GM13976 (cell line): ENCODE data around the gene PDZRN3.

Experiments
- DNase-seq: peaks from one replicate; pipeline ENCODE4 v3.0.0; 2012; ENCODE audit warnings: low spot score
- CTCF ChIP-seq: IDR thresholded peaks from 2 replicates; pipeline ENCODE4 v1.5.1; 2012; ENCODE audit warnings: borderline replicate concordance, mild to moderate bottlenecking; ENCODE audit not compliant: insufficient read depth; ENCODE audit errors: extremely low read depth, missing control alignments, control extremely low read depth
- in situ Hi-C: fragments of 300-500 bp; cut with MboI; formaldehyde crosslinking; loops from one replicate; pipeline ENCODE4 v1.12.0; 2022; ENCODE audit warnings: low sequenced_read_pairs, mixed read lengths, inconsistent platforms; ENCODE audit not compliant: unreplicated experiment

The PDZRN3 gene

GRCh38 chr3:73394240-73394639, 230.5 kb downstream of the PDZRN3 start:
- in situ Hi-C loops = no loop called here
- DNase-seq = no peak

GRCh38 chr3:73393005-73393404, 231.7 kb downstream of the PDZRN3 start:
- in situ Hi-C loops = no loop called here
- no peak for TF ChIP-seq CTCF
- no peak for DNase-seq

More at GRCh38 chr3:73394240-73394639, 230.5 kb downstream of the PDZRN3 start:
- no peak for TF ChIP-seq CTCF

- DNase-seq = no peak
- in situ Hi-C loops = no loop called here
- no peak for TF ChIP-seq CTCF
Measured at GRCh38 chr3:73391984-73392383, 232.8 kb downstream of the PDZRN3 start.

GRCh38 chr3:73389928-73390327, 234.8 kb downstream of the PDZRN3 start:
- TF ChIP-seq CTCF = no peak
- in situ Hi-C loops = no loop called here
- DNase-seq = no peak

- no peak for DNase-seq
- TF ChIP-seq CTCF = no peak
- in situ Hi-C loops = no loop called here
Measured at GRCh38 chr3:73389117-73389813, 235.5 kb downstream of the PDZRN3 start.

GRCh38 chr3:73385568-73385967, 239.2 kb downstream of the PDZRN3 start:
- peak; percentile 15 for DNase-seq
- in situ Hi-C loops = no loop called here
- TF ChIP-seq CTCF = no peak
